NCI-H128 (cell line): ENCODE data around the gene MAS1.

Experiments used
- DNase-seq: peaks from one replicate; lab custom pipeline; 2025; ENCODE audit not compliant: unreplicated experiment; lab: John Stamatoyannopoulos, UW

The MAS1 gene

GRCh38 chr6:159879856-159880255, 10.9 kb upstream of the MAS1 start:
- DNase-seq: no peak

GRCh38 chr6:159880412-159880975, 10.3 kb upstream of the MAS1 start:
- DNase-seq: no peak

GRCh38 chr6:159884720-159885119, 6.1 kb upstream of the MAS1 start:
- no peak for DNase-seq

DNA sequence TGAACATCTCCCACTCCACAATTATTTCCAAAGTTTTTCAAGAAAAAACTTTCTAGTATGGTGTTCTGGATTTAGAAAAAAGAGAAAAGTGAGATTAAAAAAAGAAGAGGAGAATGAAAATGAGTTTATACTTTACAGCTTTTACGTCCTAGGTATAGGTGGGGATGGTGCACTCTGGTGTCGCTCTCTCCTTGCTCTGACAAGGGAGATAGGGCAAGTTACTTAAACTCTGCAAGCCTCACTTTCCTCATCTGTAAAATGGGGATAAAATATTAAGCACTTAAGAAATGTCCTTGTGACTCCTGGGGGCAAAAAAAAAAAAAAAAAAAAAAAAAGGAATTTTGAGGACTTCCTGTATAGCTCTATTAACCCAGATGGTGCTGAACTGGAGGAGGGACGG, 4.5 kb upstream of the MAS1 start:
- no peak for DNase-seq

GRCh38 chr6:159887146-159887545, 3.6 kb upstream of the MAS1 start:
- no peak for DNase-seq

DNA sequence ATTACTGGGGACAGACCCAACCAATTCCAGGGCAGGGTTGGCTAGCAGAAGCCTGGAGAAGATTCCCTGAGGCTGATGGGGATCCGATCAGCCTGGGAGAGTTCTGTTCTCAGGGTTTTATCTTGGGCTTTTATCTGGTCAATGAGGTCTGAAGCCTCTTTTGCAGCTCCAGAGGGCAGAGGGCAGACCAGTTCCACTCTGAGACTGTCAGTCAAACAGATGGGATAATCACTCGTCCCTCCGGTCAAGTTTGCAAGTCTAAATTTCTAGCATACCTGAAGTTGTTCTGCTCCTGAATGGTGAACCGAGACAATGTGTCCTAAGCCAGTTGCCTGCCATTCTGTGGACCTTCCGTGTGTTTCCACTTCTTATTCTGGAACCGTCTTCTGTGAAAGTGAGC, 3.0 kb upstream of the MAS1 start:
- no peak for DNase-seq

GRCh38 chr6:159890201-159890600, 587 bp upstream of the MAS1 start:
- DNase-seq: no peak

GRCh38 chr6:159892053-159892452, 1.3 kb downstream of the MAS1 start:
- DNase-seq: no peak

GRCh38 chr6:159893064-159893463, 2.3 kb downstream of the MAS1 start:
- DNase-seq: no peak

DNA sequence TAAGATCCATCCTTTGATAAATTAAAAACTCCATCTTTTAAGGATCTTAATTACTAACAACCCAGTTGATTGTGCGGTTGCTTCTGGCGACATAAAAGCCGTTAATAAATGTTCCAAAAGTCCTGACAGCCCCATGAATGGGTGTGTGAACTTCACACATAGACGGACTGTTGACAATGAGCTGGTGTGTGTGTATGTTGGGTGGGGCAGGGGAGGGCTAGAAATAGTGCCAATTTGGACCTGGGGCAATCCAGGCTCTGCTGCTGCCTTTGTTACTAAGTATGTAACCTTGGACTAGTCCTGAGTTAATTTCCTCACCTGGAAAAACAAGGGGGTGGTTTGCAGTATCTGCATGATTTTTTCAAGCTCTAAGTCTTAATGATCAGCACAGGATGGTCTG, 4.2 kb downstream of the MAS1 start:
- DNase-seq: no peak

GRCh38 chr6:159897603-159898002, 6.8 kb downstream of the MAS1 start:
- DNase-seq: no peak

- DNase-seq: no peak
Measured at GRCh38 chr6:159898519-159898918, 7.7 kb downstream of the MAS1 start.

- no peak for DNase-seq
Measured at GRCh38 chr6:159899994-159900745, 9.4 kb downstream of the MAS1 start.

- no peak for DNase-seq
Measured at GRCh38 chr6:159902620-159903019, 11.8 kb downstream of the MAS1 start.

GRCh38 chr6:159904497-159904911, 13.7 kb downstream of the MAS1 start:
- DNase-seq: no peak

GRCh38 chr6:159906400-159906799, 15.6 kb downstream of the MAS1 start:
- no peak for DNase-seq

DNA sequence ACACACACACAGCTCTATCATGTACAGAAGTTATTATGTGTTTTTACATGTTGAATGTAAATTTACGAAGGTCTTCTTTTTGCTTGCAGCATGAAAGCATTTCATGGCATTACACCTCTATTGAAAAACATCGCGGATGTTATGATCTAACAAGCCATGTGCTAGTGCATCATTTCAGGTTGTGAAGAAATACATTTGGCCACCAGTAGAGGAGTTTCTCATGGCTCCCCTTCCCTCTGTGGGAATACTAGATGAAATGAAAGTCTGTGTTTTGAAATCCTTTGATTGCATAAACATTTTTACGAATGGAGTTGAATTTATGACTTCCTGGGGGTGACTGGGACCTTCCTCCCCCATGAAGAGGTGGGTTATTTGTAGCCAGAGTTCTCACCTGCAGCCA, 17.7 kb downstream of the MAS1 start:
- DNase-seq: no peak

DNA sequence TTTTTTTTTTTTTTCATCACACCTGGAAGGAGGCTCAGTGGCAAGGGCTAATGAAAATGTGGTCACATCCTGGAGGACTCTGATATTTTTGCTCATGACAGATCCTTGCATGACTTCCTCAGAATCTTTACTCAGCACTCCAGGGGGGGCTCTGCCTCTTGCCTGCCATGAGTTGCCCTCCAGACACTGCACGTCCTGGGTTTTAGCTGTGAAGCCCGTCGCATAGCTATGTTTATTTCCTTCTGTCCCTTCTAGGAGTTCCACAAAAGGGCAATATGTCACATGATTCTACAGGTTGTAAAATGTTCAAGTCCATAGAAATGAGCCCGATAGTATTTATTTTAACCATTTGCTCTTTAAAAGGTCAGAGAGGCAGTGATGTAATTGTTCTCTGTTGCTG, 18.2 kb downstream of the MAS1 start:
- DNase-seq: no peak

DNA sequence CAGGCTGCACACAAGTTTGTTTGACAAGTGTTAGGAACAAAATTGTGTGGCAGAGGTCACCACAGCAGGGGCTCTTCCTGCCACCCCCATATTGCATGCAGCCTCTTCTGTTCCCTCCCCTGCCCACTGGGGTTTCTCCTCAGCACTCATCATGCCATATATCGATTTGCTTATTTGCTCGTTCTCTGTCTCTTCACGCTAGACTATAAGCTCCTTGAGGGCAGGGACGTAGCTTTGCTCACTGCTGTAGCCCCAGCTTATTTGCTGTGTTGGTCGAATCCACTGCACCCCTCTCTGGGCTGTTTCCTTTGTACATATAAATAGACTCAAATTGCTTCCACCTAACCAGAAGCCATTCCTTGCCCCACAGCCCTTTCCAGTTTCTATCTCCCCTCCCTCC, 19.6 kb downstream of the MAS1 start:
- no peak for DNase-seq

DNA sequence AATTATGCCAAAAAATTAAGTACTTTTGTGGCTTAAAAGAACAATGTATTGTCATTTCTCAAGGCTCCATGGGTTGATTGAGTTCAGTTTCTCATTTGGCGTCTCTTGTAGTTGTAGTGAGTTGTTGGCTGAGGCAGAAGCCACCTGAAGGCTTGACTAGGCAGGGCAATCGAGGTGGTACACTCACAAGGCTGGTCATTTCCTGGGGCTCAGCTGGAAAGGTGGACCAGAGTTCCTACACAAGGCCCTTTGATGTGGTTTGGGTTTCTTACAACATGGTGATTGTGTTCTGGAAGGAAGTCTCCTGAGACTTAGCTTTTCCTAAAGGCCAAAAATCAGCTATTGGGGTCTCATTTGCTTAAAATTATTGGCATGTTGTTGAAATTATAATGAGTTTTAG, 22.6 kb downstream of the MAS1 start:
- no peak for DNase-seq

DNA sequence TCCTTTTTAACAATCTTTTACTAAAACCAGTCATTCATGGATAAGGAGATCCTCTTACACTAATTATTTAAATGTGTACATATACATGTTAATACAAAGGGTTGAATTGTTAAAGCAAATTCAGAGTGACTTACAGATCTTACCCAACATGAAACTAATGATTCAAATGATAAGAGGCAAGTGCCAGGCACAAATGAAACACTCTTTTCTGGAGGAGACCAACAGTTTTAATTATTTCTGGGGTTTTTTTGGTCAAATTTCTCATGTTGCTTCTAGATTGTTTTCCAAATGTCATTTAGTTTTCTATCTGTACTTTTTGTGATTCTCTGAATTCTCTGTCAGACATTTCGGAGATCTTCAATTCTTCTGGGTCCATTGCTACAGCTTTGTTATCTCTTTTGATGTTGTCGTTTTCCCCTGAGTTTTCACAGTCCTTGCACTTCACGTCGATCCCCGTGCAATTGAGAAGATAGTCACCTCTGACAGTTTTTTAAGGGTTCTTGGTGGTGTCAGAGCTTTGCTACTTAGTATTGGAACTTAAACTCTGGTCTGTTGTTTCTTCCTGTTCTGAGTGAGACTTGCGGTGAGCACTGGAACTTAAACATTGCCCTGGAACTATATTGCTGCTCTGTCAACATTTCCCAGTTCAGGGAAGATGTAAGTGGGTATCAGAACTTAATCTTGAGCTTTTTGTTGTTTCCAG, 23.2 kb downstream of the MAS1 start:
- DNase-seq: no peak

DNA sequence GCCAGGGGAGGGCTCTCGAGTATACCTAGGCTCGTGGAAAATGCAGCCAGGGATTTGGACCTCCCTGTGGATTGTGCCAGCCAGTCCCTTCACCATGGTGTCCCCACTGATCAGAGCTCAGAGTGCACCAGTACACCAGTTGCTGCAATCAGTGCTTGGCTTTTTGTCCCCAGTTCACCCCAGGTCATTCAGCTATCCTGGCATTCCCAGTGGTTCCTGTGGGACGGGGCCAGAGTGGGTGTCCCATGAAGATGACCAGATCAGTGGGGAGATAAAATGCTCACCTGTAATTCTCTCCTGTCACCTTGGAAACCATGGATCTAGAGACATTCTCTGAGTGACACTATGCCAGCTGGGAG, 23.8 kb downstream of the MAS1 start:
- no peak for DNase-seq

DNA sequence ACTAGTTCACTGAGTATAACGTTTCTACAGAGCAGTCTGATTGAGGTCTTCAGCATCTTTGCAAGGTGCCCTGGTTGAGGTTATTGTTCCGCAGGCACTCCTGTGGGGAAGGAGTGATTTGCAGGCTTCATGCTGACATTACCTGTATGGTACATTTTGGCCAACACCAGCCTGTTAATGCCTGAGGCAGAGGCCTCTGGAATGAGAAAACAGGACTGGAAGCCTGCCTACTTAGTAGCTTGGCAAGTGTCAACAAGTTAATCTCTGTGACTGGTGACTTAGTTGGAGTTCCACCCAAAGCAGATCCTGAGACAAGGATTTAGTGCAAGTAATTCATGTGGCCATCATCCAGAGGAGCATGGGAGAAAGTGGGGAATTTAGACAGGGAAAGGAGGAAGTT, 24.6 kb downstream of the MAS1 start:
- no peak for DNase-seq
